HG02973 (cell line): Measurements from ENCODE around the gene ZNF91.
"Not testable (repeated sequence)": the region's sequence is repeated elsewhere in the genome, so short reads cannot be mapped to it uniquely, and the experiment has no call there.

ENCODE experiments used
- ATAC-seq: cut with Tn5 transposase; IDR thresholded peaks from one replicate; pipeline ENCODE4 v1.9.1; 2021; ENCODE audit warnings: moderate library complexity; ENCODE audit not compliant: unreplicated experiment

Gene ZNF91

DNA sequence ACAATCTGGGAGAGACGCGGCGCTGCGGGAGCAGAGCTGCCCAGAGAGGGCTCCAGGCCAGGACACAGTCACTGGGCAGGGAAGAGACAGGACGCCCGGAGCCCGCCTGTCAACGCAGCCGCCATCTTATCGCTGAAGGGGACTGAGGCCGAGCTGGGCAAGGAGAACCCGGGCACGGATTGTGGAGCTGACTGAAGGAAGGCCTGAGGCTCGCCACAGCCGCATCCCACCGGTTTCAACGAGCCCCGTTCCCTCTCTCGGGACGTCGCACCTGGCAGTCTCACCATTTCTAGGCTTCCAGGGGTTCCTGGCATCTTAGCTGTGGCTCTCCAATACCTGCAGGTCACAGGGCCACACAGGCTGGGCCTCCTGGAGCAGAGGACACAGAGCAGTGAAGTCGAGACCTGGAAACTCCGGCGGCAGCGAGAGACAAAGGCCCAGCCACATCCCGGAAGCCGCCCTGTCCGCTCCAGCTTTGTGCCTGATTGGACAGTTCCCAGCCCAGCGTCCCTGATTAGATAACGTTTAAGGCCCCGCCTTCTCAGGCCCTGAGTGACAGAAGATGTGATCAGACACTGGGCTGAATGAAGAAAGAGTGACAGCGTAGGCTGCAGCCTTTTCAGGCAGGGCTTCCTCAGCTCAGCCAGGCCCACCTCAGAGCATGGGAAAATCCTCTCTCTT lies at the start of gene ZNF91:
ZNF91 (minus strand) TSS at position 431 of the 681 bp plus-strand sequence; CDS start at position 314, 117 bp downstream.
- peak; percentile 97 for ATAC-seq

DNA sequence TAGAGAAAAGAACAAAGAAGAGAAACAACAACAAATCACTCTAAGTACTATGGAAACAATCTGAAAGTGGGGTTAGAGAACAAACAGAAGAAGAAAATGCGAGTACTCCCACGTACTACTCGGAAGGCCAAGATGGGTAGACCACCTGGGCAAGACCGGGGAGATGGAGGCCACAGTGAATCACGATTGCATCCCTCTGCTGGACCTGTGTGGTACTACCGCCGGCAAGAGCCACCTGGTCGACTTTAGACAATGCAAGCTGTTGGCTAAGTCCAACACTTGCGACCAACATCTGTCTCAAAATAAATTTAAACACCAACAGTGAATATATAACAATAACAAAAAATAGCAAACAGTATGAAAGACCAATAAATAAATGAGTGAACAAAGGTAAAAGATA lies 45.5 kb upstream of the ZNF91 start:
- ATAC-seq = no peak

DNA sequence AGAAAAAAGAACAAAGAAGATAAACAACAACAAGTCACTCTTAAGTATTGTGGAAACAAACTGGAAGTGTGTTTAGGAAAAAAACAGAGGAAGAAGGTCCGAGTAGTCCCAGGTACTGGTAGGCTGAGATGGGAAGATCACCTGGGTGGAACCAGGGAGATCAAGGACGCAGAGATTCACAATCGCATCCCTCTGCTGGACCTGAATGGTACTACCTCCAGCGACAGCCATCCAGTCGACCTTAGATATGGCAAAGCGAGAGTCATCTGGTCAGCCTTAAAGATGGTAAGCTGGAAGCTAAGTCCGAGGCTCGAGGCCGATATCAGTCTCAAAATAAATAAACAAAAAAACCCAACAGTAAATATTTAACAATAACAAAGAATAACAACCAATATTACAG lies 44.9 kb upstream of the ZNF91 start:
- no peak for ATAC-seq

DNA sequence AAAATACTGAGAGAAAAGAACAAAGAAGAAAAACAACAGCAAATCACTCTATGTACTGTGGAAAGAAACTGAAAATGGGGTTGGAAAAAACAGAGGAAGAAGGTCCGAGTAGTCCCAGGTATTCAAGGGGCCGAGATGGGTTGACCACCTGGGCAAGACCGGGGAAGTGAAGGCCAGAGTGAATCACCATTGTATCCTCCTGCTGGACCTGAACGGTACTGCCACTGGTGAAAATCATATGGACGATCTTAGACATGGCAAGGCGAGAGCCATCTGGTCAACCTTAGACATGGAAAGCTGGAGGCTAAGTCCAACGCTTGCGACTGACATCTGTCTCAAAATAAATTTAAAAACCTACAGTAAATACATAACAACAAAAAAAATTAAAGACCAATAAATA lies 44.4 kb upstream of the ZNF91 start:
- ATAC-seq = no peak

DNA sequence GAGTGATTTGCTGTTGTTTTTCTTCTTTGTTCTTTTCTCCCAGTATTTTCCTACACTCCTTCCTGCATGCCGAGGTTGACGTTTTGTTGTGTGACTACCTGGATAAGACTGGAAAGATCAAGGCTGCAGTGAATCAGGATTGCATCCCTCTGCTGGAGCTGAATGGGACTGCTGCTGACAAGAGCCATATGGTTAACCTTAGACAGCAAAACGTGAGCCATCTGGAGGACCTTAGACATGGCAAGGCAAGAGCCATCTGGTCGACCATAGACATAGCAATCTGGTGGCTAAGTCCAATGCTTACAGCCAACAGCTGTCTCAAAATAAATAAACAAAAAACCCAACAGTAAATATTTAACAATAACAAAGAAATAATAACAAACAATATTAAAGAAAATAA lies 42.6 kb upstream of the ZNF91 start:
- ATAC-seq = no peak

DNA sequence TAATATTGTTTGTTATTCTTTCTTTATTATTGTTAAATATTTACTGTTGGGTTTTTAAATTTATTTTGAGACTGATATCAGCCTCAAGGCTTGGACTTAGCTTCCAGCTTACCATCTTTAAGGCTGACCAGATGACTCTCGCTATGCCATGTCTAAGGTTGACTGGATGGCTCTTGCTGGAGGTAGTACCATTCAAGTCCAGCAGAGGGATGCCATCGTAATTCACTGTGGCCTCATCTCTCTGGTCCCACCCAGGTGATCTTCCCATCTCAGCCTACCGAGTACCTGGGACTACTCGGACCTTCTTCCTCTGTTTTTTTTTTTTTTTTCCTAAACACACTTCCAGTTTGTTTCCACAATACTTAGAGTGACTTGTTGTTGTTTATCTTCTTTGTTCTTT lies 41.7 kb upstream of the ZNF91 start:
- no peak for ATAC-seq

DNA sequence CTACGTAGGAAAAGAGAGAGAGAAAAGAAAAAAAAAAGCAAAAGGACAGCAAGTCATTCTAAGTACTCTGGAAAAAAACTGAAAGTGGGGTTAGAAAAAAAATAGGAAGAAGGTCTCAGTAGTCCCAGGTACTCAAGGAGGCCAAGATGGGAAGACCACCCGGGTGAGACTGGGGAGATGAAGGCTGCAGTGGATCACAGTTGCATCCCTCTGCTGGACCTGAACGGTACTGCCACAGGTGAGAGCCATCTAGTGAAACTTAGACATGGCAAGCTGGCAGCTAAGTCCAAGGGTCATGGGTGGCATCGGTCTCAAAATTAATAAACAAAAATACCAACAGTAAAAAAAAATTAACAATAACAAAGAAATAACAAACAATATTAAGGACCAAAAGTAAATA lies 41.0 kb upstream of the ZNF91 start:
- no peak for ATAC-seq

DNA sequence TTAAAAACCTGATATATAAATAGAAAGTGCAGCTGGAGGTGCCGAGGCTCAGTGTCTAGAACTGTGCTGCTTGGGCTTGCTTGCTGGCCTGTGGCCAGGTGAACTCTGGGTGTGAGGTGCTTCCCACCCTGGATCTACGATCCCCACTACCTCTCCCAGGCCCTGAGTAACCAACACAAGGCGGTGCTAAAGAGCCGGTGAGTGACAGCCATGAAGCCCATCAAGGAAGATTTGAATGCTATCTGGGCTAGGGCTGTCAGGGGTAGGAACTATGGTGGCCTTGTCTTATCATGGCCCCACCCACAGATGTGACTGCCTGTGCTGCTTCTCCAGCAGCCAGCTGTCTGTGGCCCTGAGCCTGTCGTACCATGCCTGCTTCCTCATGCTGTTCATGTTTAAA lies 25.6 kb upstream of the ZNF91 start:
- no peak for ATAC-seq

DNA sequence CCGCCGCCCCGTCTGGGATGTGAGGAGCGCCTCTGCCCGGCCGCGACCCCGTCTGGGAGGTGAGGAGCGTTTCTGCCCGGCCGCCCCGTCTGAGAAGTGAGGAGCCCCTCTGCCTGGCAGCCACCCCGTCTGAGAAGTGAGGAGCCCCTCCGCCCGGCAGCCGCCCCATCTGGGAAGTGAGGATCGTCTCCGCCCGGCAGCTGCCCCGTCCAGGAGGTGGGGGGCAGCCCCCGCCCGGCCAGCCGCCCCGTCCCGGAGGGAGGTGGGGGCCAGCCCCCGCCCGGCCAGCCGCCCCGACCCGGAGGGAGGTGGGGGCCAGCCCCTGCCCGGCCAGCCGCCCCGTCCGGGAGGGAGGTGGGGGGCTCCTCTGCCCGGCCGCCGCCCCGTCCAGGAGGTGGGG lies 24.0 kb upstream of the ZNF91 start:
- ATAC-seq = not testable (repeated sequence)

DNA sequence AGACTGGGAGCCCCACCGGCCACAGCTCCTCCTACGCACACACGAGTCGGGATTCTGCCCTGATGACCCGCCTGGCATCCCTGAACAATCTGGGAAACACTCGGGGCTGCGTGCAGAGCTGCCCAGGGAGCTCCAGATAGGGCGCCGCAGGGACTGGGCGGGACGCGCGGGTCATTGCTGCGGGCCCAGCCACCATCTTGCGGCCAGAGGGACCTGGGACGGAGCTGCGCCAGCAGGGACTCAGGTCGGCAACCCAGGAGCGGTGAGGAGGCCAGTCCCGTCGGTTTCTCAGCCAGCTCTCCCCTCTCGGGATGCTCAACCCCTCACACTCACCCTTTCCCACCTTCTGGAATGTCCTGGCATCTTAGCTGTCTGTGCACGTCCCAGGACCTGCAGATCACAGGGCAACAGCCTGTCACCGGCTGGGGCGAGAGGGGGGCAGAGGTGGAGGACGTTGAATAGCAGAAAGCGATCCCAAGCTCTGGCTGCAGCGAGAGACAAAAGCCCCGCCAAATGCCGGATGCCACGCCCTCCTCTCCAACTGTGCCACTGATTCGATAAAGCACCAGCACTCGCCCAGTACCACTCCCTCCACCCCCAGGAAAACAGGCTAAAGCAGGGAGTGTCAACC lies 20.4 kb upstream of the ZNF91 start:
- no peak for ATAC-seq

DNA sequence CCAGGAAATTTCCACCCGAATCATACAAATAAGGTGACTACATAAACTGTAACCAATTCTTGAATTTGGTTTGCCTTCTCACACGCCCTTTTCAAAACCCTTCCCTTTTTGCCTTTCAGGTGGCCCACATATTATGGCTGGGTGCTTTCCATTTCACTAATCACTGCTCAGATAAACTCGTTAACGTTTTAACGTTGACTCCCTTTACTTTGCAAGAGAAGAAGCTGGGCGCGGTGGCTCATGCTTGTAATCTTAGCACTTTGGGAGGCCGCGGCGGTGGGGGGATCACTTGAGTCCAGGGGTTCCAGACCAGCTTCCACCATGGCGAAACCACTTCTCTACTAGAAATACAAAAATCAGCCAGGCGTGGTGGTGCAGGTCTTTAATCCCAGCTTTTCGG lies 19.8 kb upstream of the ZNF91 start:
- no peak for ATAC-seq

DNA sequence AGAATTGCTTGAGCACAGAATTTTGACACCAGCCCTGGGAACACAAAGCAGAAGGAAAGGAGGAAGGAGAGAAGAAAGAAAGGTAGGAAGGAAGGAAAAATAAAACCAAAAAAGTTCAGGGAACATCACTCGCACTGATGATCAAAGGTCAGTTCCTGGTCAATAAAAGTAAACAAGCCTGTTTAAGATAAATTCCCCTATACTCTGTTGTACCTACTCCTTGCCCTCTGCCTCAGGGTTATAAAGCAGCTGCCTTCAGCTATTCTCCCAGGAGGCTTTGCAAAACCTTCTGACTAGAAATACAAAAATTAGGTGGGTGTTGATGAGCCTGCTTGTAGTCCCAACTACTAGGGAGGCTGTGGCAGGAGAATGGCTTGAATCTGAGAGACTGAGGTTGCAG lies 14.9 kb upstream of the ZNF91 start:
- no peak for ATAC-seq

DNA sequence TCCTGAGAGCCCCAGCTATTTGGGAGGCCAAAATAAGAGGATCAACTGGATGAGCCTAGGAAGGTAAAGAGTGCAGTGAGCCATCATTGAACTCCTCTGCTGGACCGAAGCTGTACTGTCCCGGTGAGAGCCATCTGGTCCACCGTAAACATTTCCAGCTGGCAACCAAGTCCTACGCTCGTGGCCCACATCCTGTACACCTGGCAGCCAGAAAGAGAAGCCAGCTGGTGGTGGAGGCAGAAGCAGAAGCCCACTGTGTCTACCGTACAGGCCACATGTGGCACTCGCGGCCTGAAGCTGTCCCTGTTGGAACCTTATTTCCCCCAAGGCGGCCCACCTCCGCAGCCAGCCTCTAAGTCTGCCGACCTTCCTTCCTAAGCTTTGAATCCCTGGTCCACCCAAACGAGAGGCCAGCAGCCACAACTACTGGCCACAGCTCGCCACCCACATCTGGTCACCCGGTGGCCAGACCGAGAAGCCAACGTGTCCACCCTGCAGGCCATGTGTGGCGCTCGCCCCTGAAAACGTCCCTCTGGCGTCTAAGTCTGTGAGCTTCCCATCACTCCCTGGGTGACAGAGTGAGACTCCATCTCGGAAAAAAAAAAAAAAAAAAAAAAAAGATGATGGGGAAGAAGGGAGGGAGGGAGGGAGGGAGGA lies 14.2 kb upstream of the ZNF91 start:
- no peak for ATAC-seq

DNA sequence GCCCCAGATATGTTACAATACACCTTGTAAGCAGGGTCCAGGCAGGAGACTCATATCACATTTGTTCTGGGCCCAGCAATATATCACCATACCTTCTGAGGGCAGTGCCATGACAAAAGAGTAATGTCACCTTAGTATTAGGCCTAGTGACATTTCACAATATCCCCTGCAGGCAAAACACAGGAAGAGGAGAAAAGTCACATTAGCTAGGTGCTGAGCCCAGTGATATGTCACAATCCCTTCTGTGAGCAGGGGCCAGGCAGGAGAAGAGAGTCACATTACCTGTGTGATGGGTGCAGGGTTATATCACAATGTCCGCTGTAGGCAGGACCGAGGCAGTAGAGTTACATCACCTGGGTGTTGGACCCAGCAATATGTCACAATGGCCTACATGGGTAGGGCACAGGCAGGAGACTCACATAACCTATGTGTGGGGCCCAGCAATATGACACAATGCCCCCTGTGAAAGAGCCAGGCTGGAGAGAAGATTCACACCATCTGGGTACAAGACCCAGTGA lies 12.4 kb upstream of the ZNF91 start:
- no peak for ATAC-seq

DNA sequence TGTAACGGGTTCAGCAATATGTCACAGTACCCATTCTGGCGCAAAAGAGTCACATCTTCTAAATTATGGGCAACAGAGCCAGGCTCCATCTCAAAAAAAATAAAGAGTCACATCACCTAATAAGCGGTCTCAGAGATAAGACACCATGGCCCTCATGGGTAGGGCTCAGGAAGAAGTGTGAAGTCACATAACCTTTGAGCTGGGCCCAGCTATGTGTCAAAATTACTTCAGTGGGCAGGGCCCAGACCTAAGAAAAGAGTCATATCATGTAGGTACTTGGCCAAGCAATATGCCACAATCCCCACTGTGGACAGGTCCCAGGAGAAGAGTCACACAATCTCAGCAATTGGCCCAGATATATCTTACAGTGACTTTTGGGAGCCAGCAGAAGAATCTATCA lies 11.4 kb upstream of the ZNF91 start:
- ATAC-seq = no peak

DNA sequence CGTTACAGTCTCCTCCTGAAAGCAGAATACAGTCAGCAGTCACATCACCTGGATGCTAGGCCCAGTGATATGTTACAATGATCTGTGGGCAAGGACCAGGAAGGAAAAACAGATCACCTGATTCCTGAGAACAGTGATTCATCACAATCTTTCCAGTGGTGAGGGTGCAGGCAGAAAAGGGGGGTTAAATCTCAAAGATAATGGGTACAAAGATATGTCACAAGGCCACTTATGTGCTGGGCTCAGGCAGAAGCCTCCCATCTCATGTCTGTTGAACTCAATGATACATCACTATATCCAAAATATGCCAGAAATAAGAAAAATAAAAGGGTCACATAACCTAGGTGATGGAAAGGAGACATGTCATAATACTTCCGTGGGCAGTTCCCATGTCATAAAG lies 10.8 kb upstream of the ZNF91 start:
- no peak for ATAC-seq

DNA sequence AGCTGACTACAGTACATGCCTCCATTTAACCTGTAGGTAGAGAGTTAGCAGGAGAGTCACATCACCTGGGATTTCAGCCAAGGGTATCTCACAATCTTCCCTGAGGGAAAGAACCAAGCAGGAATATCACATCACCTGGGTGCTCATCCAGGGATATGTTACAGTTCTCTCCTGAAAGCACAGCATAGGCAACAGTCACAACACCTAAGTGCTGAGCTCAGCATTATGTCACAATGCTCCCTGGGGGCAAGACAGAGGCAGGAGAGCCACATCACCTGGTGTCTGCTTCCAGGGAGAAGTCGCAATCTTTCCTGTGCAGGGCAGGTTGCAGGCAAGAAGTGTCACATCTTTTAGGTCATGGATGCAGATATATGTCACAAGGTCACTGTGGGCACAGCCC lies 9.4 kb upstream of the ZNF91 start:
- ATAC-seq = no peak

DNA sequence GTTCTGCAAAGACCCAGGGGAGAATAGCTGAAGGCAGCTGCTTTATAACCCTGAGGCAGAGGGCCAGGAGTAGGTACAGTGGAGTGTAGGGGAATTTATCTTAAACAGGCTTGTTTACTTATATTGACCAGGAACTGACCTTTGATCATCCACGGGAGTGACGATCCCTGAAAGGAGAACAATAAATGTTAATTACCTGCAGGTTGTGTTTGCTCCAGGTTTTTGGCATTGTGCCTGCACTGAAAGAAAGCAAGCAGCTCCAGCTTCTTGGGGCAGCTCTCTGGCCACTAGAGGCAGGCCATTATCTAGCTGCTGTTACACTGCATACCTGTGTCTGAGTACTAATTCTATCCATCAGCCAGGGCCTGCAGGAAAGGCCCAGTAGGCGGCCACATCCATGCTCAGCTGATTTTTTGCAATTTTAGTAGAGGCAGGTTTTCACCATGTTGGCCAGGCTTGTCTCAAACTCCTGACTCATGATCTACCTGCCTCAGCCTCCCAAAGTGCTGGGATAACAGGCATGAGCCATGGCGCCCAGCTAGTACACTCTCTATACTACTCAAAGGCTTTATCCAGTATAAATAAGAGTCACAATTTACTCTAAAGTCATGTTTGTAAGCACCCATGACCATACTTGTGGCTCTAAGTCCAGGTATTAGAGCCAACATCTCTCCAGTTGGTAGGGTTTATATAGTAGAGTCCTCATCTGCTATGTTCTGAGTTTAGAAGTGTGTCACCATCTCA lies 8.5 kb upstream of the ZNF91 start:
- no peak for ATAC-seq

DNA sequence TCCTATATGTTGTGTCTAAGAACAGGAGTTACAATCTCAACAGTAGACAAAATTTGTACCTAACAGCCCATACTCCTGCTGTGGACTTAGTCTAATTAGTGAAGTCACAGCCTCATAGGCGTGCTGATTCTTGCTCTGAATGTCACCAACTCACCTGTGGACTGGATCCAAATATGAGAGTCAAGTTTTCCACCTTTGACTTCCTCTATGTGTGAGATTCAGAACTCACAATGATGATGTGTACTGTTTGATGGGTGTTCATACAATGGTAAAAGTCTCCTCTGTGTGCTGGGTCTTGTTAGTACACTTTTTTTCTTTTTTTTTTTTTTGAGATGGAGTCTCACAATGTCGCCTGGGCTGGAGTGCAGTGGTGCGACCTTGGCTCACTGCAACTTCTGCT lies 7.8 kb upstream of the ZNF91 start:
- no peak for ATAC-seq

DNA sequence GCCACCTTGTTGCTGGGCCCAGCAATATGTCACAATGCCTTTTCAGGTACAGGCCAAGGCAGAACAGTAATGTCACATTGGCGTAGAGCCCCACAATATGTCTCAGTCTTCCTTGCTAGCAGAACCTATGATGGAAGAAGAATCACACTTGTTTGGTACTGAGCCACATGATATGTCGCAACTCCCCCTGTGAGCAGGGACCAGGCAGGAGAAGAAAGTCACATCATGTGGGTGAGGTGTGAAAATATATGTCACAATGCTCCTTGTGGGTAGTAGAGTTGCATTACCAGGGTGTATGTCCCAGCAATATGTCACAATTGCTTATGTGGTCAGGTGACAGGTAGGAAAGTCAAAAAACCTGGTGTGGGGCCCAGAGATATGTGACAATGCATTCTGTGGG lies 7.1 kb upstream of the ZNF91 start:
- no peak for ATAC-seq

DNA sequence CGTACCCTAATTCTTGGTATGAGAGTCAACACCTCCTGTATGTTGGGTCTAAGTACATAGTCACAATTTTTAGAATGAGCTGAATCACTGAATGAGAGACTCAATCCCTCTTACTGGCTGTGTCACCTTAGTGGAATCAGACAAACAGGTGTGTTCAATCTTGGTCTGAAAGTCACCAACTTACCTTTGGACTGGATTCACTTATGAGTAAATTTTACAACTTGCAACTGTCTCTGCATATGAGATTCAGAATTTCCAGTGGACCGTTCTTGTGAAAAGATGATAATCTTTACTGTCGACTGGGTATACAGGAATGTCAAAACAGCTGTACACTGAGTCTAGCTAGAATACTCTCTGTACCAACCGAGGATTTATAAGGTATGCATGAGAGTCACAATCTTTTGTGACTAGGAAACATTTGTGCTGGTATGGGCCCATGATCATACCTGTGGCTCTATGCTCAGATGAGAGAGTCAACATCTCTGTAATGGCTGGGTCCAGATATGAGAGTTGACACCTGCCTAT lies 5.9 kb upstream of the ZNF91 start:
- ATAC-seq = no peak
